Stimulated activated CD4-positive, alpha-beta T cell treated with anti-CD3 and anti-CD28 coated beads, TNF-alpha, amount 100 ng/mL, for 4 hours (primary cell): Measurements from ENCODE around the gene GULP1.
"Not testable (repeated sequence)": the region's sequence is repeated elsewhere in the genome, so short reads cannot be mapped to it uniquely, and the experiment has no call there.

Experiments
- DNase-seq, 3 experiments: peaks; one replicate each; pipeline ENCODE4 v3.0.0-alpha.2; 2020; ENCODE audit warnings: low read depth in 3 of 3

The GULP1 gene

DNA sequence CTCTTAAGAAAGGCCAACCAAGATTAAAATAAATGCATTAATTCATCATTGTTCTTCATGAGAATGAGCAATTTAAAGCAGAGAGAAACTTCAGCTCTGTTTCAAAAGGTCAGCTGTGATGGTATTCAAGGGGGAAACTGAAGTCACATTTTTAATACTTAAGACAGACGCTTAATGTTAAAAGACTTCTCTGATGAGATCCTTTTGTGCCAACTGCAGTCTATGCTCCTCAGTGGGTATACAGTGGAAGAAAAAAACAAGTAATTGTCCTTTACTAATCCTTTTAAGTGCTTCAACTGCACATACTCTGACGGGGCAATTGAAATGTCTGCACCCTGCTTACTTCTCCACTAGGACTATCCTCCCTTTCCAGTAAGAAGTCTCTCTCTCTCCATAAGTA, 309.7 kb downstream of the GULP1 start:
- no peak for DNase-seq

DNA sequence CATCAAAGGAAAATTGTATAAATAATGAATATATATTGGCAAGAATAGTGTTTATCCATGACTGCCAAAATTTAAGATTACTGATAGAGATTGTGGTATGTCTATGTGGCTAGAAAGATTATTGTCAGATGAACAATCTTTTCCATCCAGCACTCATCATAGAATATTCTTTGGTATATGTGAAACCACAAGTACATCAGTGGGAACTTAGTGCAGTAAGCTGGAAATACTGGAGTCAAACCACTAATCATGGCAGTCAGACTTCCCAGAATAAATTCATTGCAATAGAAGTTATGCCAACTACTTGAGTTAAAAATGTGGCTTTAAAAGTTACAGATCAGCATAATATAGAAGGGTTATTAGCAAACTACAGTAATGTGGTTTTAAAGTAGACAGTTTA, 310.3 kb downstream of the GULP1 start:
- no peak for DNase-seq

- DNase-seq, result no peak
Observed at GRCh38 chr2:188604579-188604978, 312.9 kb downstream of the GULP1 start.

DNA sequence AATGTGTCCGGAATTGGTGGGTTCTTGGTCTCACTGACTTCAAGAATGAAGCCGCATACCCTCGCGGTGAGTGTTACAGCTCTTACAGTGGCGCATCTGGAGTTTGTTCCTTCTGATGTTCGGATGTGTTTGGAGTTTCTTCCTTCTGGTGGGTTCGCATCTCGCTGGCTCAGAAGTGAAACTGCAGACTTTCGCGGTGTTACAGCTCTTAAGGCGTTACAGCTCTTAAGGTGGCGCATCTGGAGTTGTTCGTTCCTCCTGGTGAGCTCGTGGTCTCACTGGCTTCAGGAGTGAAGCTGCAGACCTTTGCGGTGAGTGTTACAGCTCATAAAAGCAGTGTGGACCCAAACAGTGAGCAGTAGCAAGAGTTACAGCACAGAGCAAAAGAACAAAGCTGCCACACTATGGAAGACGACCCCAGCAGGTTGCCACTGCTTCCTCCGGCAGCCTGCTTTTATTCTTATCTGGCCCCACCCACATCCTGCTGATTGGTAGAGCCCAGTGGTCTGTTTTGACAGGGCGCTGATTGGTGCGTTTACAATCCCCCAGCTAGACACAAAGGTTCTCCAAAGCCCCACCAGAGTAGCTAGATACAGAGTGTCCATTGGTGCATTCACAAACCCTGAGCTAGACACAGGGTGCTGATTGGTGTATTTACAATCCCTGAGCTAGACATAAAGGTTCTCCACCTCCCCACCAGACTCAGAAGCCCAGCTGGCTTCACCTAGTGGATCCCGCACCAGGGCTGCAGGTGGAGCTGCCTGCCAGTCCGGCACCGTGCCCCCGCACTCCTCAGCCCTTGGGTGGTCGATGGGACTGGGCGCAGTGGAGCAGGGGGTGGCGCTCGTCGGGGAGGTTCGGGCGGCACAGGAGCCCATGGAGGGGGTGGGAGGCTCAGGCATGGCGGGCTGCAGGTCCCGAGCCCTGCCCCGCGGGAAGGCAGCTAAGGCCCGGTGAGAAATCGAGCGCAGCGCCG, 314.2 kb downstream of the GULP1 start:
- DNase-seq, result not testable (repeated sequence)

- DNase-seq, result not testable (repeated sequence)
Observed at GRCh38 chr2:188606596-188606995, 314.9 kb downstream of the GULP1 start.

DNA sequence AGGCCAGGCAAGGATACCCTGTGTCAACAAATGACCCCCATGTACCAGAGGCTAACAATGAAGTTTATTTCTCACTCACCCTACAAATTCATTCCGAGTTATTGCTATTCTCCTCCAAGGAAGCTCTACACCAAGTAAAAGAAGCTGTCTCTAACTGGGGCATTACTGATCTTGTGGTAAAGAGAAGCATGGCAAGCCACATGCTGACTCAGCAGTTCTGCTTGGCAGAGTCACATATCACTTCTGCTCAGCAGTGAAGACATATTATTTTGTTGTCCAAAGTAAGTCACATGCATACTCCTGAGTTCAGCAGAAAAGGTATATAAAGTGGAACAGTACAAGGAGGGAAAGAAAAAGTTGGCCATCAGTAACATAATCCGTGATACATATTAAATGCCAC, 315.8 kb downstream of the GULP1 start:
- no peak for DNase-seq

GRCh38 chr2:188609321-188610049, 317.8 kb downstream of the GULP1 start:
- no peak for DNase-seq

DNA sequence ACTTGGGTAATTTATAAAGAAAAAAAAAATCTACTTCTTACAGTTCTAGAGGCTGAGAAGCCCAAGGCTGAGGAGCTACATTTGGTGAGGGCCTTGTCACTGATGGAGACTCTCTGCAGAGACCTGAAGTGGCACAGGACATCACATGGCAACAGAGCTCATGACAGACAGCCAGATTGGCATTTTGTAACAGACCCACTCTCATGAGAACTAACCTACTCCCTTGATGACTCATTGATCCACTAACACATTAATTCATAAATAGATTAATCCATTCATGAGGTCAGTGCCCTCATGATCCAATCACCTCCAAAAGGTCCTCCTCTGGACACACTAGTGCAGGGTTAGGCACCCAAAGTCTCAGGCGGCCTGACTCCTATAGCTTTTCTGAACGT, 318.4 kb downstream of the GULP1 start:
- DNase-seq, result no peak

- DNase-seq, result no peak
Observed at GRCh38 chr2:188610827-188611226, 319.2 kb downstream of the GULP1 start.

- DNase-seq, result no peak
Observed at GRCh38 chr2:188619146-188619545, 327.5 kb downstream of the GULP1 start.

- DNase-seq, result no peak
Observed at GRCh38 chr2:188620916-188621315, 329.2 kb downstream of the GULP1 start.

- DNase-seq, result no peak
Observed at GRCh38 chr2:188622601-188623260, 331.1 kb downstream of the GULP1 start.

- DNase-seq, result no peak
Observed at GRCh38 chr2:188623995-188624643, 332.4 kb downstream of the GULP1 start.

GRCh38 chr2:188627471-188627870, 335.8 kb downstream of the GULP1 start:
- no peak for DNase-seq

GRCh38 chr2:188628989-188629752, 337.5 kb downstream of the GULP1 start:
- no peak for DNase-seq

DNA sequence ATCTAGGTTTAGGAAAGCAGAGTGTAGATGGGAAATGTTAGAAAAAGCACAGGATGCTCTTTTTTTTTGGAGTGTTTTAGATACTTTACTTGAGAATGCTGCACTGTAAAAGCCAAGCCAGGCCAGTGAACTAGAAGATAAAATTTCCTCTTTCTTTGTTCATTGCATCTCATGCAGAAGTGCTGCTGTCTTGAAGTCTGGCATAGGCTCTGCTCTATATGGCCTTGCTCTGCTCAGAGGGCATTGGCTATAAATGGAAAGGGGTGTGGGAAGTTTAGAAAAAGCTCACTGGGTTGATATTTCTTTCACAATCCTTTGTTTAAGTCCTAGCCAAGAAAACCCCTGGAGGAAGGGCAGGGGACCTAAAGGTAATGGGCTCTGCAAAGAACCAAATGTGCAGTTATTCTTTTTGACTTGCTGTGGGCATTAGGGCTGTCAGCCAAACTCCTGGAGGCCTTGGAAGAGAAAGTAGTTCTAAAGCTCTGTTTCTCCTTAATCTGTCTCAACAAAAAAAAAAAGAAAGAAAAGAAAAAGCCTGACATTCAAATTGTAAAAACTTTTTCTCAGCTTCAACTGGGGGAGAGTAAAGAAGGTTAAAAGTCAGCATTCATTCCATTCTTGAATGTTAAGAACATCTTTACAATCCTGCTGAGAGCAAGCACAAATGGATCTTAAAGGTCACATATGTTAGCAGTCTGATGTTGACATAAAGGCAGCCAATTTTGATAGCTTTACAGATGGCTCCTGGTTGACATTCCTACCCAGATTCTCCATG, 338.3 kb downstream of the GULP1 start:
- no peak for DNase-seq

GRCh38 chr2:188631037-188631809, 339.5 kb downstream of the GULP1 start:
- DNase-seq, result no peak

GRCh38 chr2:188634656-188635055, 343.0 kb downstream of the GULP1 start:
- DNase-seq, result no peak
